ENCODE data around the gene CALHM6.
A peak's percentile ranks its signal among the peaks of the same experiment; 100 is the strongest.

Gene CALHM6

DNA sequence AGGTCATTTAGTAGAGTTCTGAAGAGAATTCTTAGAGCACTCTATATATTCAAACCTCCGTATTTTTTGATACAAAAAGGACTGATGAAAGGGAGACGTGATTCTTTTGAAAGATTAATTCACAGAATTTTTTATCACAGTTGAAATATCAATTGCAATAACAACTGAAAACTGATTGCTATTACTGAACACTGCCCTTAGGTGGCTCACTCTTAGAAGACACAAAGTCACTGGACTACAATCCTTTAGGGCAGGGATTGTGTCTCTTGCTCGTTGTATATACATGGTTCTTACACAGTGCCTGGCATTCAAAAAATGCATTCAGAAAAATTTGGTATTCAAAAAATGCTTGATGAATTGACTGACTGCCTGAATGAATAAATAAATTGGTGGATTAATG is 17.1 kb upstream of the CALHM6 start:
- H3K9ac ChIP-seq (ENCODE audit: low read length in 5 of 5) = no peak overlapping the region
- no peaks in the 10 kb centered on the region for H3K36me3 ChIP-seq (ENCODE audit: control insufficient read depth in 5 of 5, insufficient read depth in 5 of 5, low read length in 5 of 5)
- H3K27ac ChIP-seq (ENCODE audit: low read depth, low read length) = no peak overlapping the region
- no peaks in the 10 kb centered on the region for H3K27me3 ChIP-seq (ENCODE audit: control insufficient read depth in 5 of 5, insufficient read depth in 4 of 5, low read length in 5 of 5)
- H3K4me1 ChIP-seq (ENCODE audit: control insufficient read depth in 5 of 5, insufficient read depth in 5 of 5, low read length in 5 of 5) = peaks cover 0 to 30% (median 13%) of the 10 kb centered on the region in 5 donors
- H3K4me3 ChIP-seq (ENCODE audit: low read depth in 1 of 5, low read length in 5 of 5) = no peak overlapping the region
- no peaks in the 10 kb centered on the region for H3K9me3 ChIP-seq (ENCODE audit: control insufficient read depth in 5 of 5, low read length in 5 of 5)

DNA sequence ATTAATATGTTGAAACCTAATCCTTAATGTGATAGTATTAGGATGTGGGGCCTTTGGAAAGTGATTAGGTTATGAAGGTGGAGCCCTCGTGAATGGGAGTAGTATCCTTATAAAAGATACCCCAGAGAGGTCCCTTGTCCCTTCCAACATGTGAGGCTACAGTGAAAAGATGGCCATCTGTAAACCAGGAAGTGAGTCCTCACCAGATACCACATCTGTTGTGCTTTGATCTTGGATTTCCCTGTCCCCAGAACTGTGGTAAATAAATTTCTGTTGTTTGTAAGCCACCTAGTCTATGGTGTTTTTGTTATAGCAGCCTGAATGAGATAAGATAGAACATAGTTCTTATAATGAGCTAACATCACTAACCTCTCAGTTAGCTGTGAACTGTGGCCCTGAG is 16.6 kb upstream of the CALHM6 start:
- Histone ChIP-seq H3K4me1 (ENCODE audit: control insufficient read depth in 5 of 5, insufficient read depth in 5 of 5, low read length in 5 of 5) (peaks cover 0 to 26% (median 11%) of the 10 kb centered on the region in 5 donors), H3K4me3 (ENCODE audit: low read depth in 1 of 5, low read length in 5 of 5) (no peak overlapping the region), H3K27ac (ENCODE audit: low read depth, low read length) (peak overlapping the region; percentile 6), H3K36me3 (ENCODE audit: control insufficient read depth in 5 of 5, insufficient read depth in 5 of 5, low read length in 5 of 5) (no peaks in the 10 kb centered on the region), H3K27me3 (ENCODE audit: control insufficient read depth in 5 of 5, insufficient read depth in 4 of 5, low read length in 5 of 5) (no peaks in the 10 kb centered on the region), H3K9me3 (ENCODE audit: control insufficient read depth in 5 of 5, low read length in 5 of 5) (no peaks in the 10 kb centered on the region), H3K9ac (ENCODE audit: low read length in 5 of 5) (no peak overlapping the region)

DNA sequence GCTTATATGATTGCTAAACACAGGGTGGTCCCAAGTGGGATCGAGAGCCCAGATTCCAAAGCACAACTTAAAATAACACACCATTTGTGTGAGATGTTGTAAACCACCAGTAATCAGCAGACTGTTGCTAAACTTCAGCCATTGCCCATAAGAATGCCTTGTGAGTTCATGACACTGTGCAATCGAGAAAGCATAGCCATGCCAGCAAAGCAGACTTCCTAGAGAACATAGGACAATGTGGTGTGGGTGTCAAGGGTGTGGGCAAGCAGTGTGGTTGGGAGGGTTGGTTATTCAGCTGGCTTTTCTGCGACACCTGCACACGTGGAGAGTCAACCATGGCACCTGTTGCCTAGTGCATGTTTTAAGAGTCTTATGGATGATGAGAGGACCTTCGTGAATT is 16.1 kb upstream of the CALHM6 start:
- no peaks in the 10 kb centered on the region for H3K9me3 ChIP-seq (ENCODE audit: control insufficient read depth in 5 of 5, low read length in 5 of 5)
- no peaks in the 10 kb centered on the region for H3K27me3 ChIP-seq (ENCODE audit: control insufficient read depth in 5 of 5, insufficient read depth in 4 of 5, low read length in 5 of 5)
- no peak overlapping the region for H3K9ac ChIP-seq (ENCODE audit: low read length in 5 of 5)
- H3K36me3 ChIP-seq (ENCODE audit: control insufficient read depth in 5 of 5, insufficient read depth in 5 of 5, low read length in 5 of 5) = no peaks in the 10 kb centered on the region
- peaks cover 0 to 21% (median 11%) of the 10 kb centered on the region in 5 donors for H3K4me1 ChIP-seq (ENCODE audit: control insufficient read depth in 5 of 5, insufficient read depth in 5 of 5, low read length in 5 of 5)
- H3K27ac ChIP-seq (ENCODE audit: low read depth, low read length) = peak overlapping the region; percentile 6
- no peak overlapping the region for H3K4me3 ChIP-seq (ENCODE audit: low read depth in 1 of 5, low read length in 5 of 5)

DNA sequence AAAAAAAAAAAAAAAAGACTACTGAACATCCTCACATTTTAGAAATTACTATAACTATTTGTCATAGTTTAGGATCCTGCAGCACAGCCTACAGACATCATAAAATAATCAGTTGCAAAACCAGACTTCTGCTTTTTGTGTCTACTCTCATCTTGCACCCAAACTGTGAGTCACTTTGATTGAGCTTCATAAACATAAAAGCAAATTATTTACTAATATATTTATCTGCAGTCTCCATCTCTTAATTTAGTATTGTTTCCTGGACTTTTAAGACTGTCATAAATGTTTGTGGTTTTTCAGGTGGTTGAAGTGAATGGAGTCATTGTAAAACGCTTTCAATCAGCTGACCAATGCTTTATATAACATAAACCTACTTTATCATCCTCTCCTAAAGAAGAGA is 14.8 kb upstream of the CALHM6 start:
- H3K9ac ChIP-seq (ENCODE audit: low read length in 5 of 5) = no peak overlapping the region
- no peak overlapping the region for H3K4me3 ChIP-seq (ENCODE audit: low read depth in 1 of 5, low read length in 5 of 5)
- no peaks in the 10 kb centered on the region for H3K27me3 ChIP-seq (ENCODE audit: control insufficient read depth in 5 of 5, insufficient read depth in 4 of 5, low read length in 5 of 5)
- H3K36me3 ChIP-seq (ENCODE audit: control insufficient read depth in 5 of 5, insufficient read depth in 5 of 5, low read length in 5 of 5) = no peaks in the 10 kb centered on the region
- H3K4me1 ChIP-seq (ENCODE audit: control insufficient read depth in 5 of 5, insufficient read depth in 5 of 5, low read length in 5 of 5) = peaks cover 0 to 22% (median 17%) of the 10 kb centered on the region in 5 donors
- no peak overlapping the region for H3K27ac ChIP-seq (ENCODE audit: low read depth, low read length)
- no peaks in the 10 kb centered on the region for H3K9me3 ChIP-seq (ENCODE audit: control insufficient read depth in 5 of 5, low read length in 5 of 5)

DNA sequence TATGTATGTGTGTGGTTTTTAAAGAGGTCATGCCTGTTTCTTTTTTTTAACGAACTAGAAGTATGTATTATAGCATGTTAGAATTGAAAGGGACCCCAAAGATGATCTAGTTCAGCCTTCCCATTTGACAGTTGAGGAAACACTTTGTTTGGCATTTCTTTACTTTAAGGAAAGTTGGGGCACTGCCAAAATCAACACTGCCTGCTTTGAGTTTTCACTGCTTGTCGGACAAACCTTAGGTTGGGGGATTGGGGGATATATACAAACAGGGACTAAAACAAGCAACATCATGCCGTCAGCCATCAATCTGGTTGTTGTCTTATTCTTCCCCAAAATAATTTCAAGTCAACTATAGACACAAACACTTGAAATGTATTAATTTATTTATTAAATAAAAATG is 14.1 kb upstream of the CALHM6 start:
- Histone ChIP-seq H3K36me3 (ENCODE audit: control insufficient read depth in 5 of 5, insufficient read depth in 5 of 5, low read length in 5 of 5) (no peaks in the 10 kb centered on the region), H3K9me3 (ENCODE audit: control insufficient read depth in 5 of 5, low read length in 5 of 5) (no peaks in the 10 kb centered on the region), H3K27ac (ENCODE audit: low read depth, low read length) (no peak overlapping the region), H3K4me1 (ENCODE audit: control insufficient read depth in 5 of 5, insufficient read depth in 5 of 5, low read length in 5 of 5) (peaks cover 0 to 22% (median 17%) of the 10 kb centered on the region in 5 donors), H3K9ac (ENCODE audit: low read length in 5 of 5) (no peak overlapping the region), H3K4me3 (ENCODE audit: low read depth in 1 of 5, low read length in 5 of 5) (no peak overlapping the region), H3K27me3 (ENCODE audit: control insufficient read depth in 5 of 5, insufficient read depth in 4 of 5, low read length in 5 of 5) (no peaks in the 10 kb centered on the region)

DNA sequence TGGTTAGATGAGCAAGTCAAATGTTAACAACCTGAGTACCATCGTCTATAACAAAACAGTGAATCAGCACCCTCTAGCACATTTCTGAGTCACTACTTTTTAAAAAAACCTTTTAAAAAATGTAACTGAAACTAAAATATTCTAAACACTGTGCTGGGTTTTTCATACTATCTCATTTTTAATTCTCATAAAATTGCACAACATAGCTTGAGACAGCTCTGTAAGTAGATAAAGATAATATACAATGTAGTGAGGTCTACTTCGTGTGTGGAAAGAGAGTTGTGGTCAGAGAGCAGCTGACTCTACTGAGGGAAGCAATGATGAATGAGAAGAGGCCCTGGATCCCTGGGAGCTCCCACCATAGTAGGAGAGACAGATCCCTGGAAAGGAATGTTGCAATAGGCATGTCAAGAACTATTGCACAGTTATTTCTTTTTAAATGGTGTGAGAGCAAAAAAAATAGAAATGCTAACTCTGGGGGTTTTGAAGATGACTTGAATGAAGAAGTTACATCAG is 13.6 kb upstream of the CALHM6 start:
- peaks cover 0 to 22% (median 17%) of the 10 kb centered on the region in 5 donors for H3K4me1 ChIP-seq (ENCODE audit: control insufficient read depth in 5 of 5, insufficient read depth in 5 of 5, low read length in 5 of 5)

DNA sequence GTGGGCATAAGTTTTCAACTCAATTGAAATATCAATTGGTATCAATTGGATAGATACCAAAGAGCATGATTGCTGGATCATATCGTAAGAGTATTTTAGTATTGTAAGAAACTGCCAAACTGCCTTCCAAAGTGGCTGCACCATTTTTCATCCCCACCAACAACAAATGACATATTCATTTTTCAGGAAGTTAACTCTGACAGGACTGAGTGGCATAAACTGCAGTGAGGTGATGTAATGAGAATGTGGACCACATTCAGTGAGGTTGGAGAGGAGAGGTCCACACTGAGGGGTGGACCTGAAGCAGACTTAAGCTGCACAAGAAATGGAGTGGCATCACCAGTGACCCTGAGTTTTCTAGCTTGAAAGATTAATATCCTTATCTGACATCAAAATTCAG is 11.6 kb upstream of the CALHM6 start:
- no peak overlapping the region for H3K27ac ChIP-seq (ENCODE audit: low read depth, low read length)
- H3K27me3 ChIP-seq (ENCODE audit: control insufficient read depth in 5 of 5, insufficient read depth in 4 of 5, low read length in 5 of 5) = no peaks in the 10 kb centered on the region
- no peak overlapping the region for H3K9ac ChIP-seq (ENCODE audit: low read length in 5 of 5)
- no peak overlapping the region for H3K4me3 ChIP-seq (ENCODE audit: low read depth in 1 of 5, low read length in 5 of 5)
- H3K36me3 ChIP-seq (ENCODE audit: control insufficient read depth in 5 of 5, insufficient read depth in 5 of 5, low read length in 5 of 5) = no peaks in the 10 kb centered on the region
- H3K9me3 ChIP-seq (ENCODE audit: control insufficient read depth in 5 of 5, low read length in 5 of 5) = no peaks in the 10 kb centered on the region
- peaks cover 0 to 19% (median 12%) of the 10 kb centered on the region in 5 donors for H3K4me1 ChIP-seq (ENCODE audit: control insufficient read depth in 5 of 5, insufficient read depth in 5 of 5, low read length in 5 of 5)

More for the DNA sequence above, 13.6 kb upstream of the CALHM6 start:
- Histone ChIP-seq H3K36me3 (ENCODE audit: control insufficient read depth in 5 of 5, insufficient read depth in 5 of 5, low read length in 5 of 5) (no peaks in the 10 kb centered on the region), H3K27me3 (ENCODE audit: control insufficient read depth in 5 of 5, insufficient read depth in 4 of 5, low read length in 5 of 5) (no peaks in the 10 kb centered on the region), H3K27ac (ENCODE audit: low read depth, low read length) (peak overlapping the region; percentile 82), H3K4me3 (ENCODE audit: low read depth in 1 of 5, low read length in 5 of 5) (no peak overlapping the region), H3K9me3 (ENCODE audit: control insufficient read depth in 5 of 5, low read length in 5 of 5) (no peaks in the 10 kb centered on the region), H3K9ac (ENCODE audit: low read length in 5 of 5) (no peak overlapping the region)

DNA sequence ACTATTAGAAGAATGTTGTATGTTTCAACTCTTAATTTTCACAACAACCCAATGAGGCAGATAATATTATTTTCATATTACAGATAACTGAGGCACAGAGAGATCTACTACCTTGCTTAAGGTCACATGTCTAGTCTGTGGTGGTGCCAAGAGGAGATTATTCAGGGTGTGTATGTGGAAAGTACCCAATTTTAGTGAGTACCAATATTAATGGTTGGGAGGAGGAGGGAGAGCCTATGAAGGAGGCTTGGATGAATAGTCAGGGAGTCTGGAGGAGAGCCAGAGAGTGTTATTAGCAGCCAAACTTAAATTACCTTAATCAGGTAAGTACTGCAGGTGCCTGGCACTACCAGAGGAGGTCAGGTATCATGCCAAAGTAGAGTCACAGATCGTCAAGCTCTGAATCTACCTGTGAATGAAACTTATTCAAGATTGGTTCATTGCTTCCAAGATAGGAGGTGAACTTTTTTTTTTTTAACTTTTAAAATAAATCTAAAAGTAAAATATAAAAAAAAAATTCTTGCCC is 10.9 kb upstream of the CALHM6 start:
- H3K9ac ChIP-seq (ENCODE audit: low read length in 5 of 5) = no peak overlapping the region
- peaks cover 0 to 18% (median 11%) of the 10 kb centered on the region in 5 donors for H3K4me1 ChIP-seq (ENCODE audit: control insufficient read depth in 5 of 5, insufficient read depth in 5 of 5, low read length in 5 of 5)
- H3K27ac ChIP-seq (ENCODE audit: low read depth, low read length) = no peak overlapping the region

DNA sequence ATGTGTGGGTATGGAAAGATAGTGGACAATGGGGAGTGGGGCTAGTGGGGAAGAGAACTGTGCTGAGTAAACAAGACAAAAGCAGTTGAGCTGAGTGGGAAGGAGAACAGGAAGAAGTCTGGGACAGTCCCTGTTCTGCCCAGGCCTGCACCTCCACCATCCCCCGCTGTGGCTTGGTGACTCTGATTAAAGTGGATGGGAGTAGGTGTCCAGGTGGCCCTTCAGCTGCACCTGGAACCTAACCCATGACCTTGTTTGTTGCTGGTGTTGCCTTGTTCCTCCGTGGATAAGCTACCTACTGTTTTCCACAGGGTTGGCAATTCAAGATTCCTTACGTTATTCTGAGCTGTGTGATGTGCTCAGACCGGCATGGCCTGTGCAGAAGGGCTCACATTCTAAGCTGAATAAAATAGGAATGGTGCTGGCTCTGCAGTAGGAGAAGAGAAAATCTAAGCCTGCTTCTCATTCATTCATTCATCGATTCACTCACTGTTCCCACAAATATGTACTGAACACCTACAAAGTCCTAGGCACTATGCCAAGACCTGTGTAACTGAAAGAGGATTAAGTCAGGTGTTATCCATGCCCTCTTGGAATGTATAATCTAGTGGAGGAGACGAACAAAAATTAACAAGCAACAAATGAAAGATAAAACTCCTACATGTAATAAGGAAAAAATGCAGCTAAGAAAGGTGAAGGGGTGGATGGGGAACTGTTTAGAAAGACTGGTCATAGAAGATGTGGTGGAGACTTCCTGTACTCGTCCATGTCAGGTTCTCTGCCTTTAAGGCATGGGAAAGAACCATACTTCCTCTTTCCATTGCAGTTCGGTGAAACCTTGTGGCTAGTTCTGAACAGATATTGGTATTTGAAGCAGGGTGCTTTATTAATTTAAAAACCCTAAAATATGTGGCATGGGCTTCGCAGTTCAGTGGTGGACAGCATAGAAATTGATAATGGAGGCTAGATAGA is 10.1 kb upstream of the CALHM6 start:
- no peaks in the 10 kb centered on the region for H3K27me3 ChIP-seq (ENCODE audit: control insufficient read depth in 5 of 5, insufficient read depth in 4 of 5, low read length in 5 of 5)
- H3K36me3 ChIP-seq (ENCODE audit: control insufficient read depth in 5 of 5, insufficient read depth in 5 of 5, low read length in 5 of 5) = no peaks in the 10 kb centered on the region
- no peak overlapping the region for H3K27ac ChIP-seq (ENCODE audit: low read depth, low read length)
- peaks cover 0 to 18% (median 11%) of the 10 kb centered on the region in 5 donors for H3K4me1 ChIP-seq (ENCODE audit: control insufficient read depth in 5 of 5, insufficient read depth in 5 of 5, low read length in 5 of 5)
- H3K9me3 ChIP-seq (ENCODE audit: control insufficient read depth in 5 of 5, low read length in 5 of 5) = no peaks in the 10 kb centered on the region
- H3K9ac ChIP-seq (ENCODE audit: low read length in 5 of 5) = no peak overlapping the region
- H3K4me3 ChIP-seq (ENCODE audit: low read depth in 1 of 5, low read length in 5 of 5) = no peak overlapping the region

More for the DNA sequence above, 10.9 kb upstream of the CALHM6 start:
- Histone ChIP-seq H3K36me3 (ENCODE audit: control insufficient read depth in 5 of 5, insufficient read depth in 5 of 5, low read length in 5 of 5) (no peaks in the 10 kb centered on the region), H3K27me3 (ENCODE audit: control insufficient read depth in 5 of 5, insufficient read depth in 4 of 5, low read length in 5 of 5) (no peaks in the 10 kb centered on the region), H3K9me3 (ENCODE audit: control insufficient read depth in 5 of 5, low read length in 5 of 5) (no peaks in the 10 kb centered on the region), H3K4me3 (ENCODE audit: low read depth in 1 of 5, low read length in 5 of 5) (no peak overlapping the region)

DNA sequence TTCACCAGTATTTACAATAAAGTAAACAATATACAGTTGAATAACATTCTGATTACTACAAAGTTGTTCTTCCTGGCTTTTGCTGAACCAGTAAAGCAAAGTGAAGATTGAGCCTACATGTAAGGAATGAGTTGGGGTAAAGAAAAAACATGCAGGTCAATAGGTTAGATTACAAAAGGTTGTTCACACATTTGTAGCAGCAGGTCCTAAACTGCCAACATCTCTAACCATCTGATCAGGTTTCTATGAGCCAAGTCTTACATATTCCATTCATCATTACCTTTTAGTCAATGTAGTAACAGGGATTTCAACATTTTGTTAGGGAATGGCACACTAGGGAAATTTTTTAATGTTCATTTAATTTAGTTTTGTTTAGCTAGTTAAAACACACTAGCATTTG is 9.3 kb upstream of the CALHM6 start:
- no peak overlapping the region for H3K9ac ChIP-seq (ENCODE audit: low read length in 5 of 5)
- H3K9me3 ChIP-seq (ENCODE audit: control insufficient read depth in 5 of 5, low read length in 5 of 5) = no peaks in the 10 kb centered on the region
- peaks cover 0 to 18% (median 11%) of the 10 kb centered on the region in 5 donors for H3K4me1 ChIP-seq (ENCODE audit: control insufficient read depth in 5 of 5, insufficient read depth in 5 of 5, low read length in 5 of 5)
- no peaks in the 10 kb centered on the region for H3K27me3 ChIP-seq (ENCODE audit: control insufficient read depth in 5 of 5, insufficient read depth in 4 of 5, low read length in 5 of 5)
- no peak overlapping the region for H3K4me3 ChIP-seq (ENCODE audit: low read depth in 1 of 5, low read length in 5 of 5)
- H3K36me3 ChIP-seq (ENCODE audit: control insufficient read depth in 5 of 5, insufficient read depth in 5 of 5, low read length in 5 of 5) = no peaks in the 10 kb centered on the region
- no peak overlapping the region for H3K27ac ChIP-seq (ENCODE audit: low read depth, low read length)
